ENCODE data around the gene STEEP1.
A peak's percentile ranks its signal among the peaks of the same experiment; 100 is the strongest.
"Not testable (repeated sequence)": the region's sequence is repeated elsewhere in the genome, so short reads cannot be mapped to it uniquely, and the experiment has no call there.

Gene STEEP1

GRCh38 chrX:119529345-119530276 lies 35.6 kb downstream of the STEEP1 start:
- no peak for DNase-seq

GRCh38 chrX:119523664-119524184 lies 41.5 kb downstream of the STEEP1 start:
- DNase-seq = no peak

GRCh38 chrX:119521246-119521645 lies 44.0 kb downstream of the STEEP1 start:
- DNase-seq = no peak

- DNase-seq = no peak
Measured at GRCh38 chrX:119518371-119518770, 46.8 kb downstream of the STEEP1 start.

GRCh38 chrX:119516157-119516702 lies 49.0 kb downstream of the STEEP1 start:
- DNase-seq = peak; percentile 51

GRCh38 chrX:119512146-119512800 lies 52.9 kb downstream of the STEEP1 start:
- peak; percentile 37 for DNase-seq

GRCh38 chrX:119507206-119507605 lies 58.0 kb downstream of the STEEP1 start:
- no peak for DNase-seq

- DNase-seq = no peak
Measured at GRCh38 chrX:119505945-119506344, 59.3 kb downstream of the STEEP1 start.

- not testable (repeated sequence) for DNase-seq
Measured at GRCh38 chrX:119505145-119505544, 60.1 kb downstream of the STEEP1 start.

- no peak for DNase-seq
Measured at GRCh38 chrX:119503484-119503861, 61.7 kb downstream of the STEEP1 start.

- DNase-seq = peak; percentile 33
Measured at GRCh38 chrX:119502727-119503483, 62.3 kb downstream of the STEEP1 start.

GRCh38 chrX:119501511-119502148 lies 63.6 kb downstream of the STEEP1 start:
- no peak for DNase-seq

GRCh38 chrX:119500061-119500800 lies 65.0 kb downstream of the STEEP1 start:
- no peak for DNase-seq

GRCh38 chrX:119497185-119497584 lies 68.0 kb downstream of the STEEP1 start:
- DNase-seq = no peak

GRCh38 chrX:119495734-119496726 lies 69.2 kb downstream of the STEEP1 start:
- DNase-seq = no peak

- DNase-seq = not testable (repeated sequence)
Measured at GRCh38 chrX:119493851-119494495, 71.2 kb downstream of the STEEP1 start.

GRCh38 chrX:119492463-119492862 lies 72.7 kb downstream of the STEEP1 start:
- no peak for DNase-seq

GRCh38 chrX:119489212-119490074 lies 75.8 kb downstream of the STEEP1 start:
- DNase-seq = no peak

GRCh38 chrX:119488749-119489148 lies 76.5 kb downstream of the STEEP1 start:
- DNase-seq = no peak

Data from CD4-positive, alpha-beta T cell treated with Interleukin-15 for 1 hour (primary cell).